Measurements from ENCODE around the gene SLC5A3. TPM values are rescaled to one million over a fixed set of nuclear protein-coding genes. Genes with fewer than 3 reads are reported as not detected.

SLC5A3 gene
- total and polyA plus RNA-seq, 2 donors (not counting 1 experiment from before 2014, with no cell fraction given) = 1.2 to 16.7 TPM

GRCh38 chr21:34065027-34065426 lies 8.4 kb upstream of the SLC5A3 start:
- TF ChIP-seq EZH2 (IDR thresholded peaks at IDR 0.05; ENCODE audit: borderline replicate concordance, insufficient read depth, low read depth, low read length, poor library complexity, severe bottlenecking) (no peak), CTCF (IDR thresholded peaks at IDR 0.05) (no peak)
- H3K36me3 ChIP-seq (replicated peaks in 1 of 2; ENCODE audit: control extremely low read depth in 1 of 2, control insufficient read depth in 1 of 2, extremely low read depth in 1 of 2, insufficient read depth in 2 of 2, low read length in 1 of 2) = no peaks in the 10 kb centered on the region
- H2AFZ ChIP-seq (ENCODE audit: insufficient read depth, low read depth, low read length, poor library complexity, severe bottlenecking) = no peak overlapping the region
- H3K4me3 ChIP-seq (ENCODE audit: control extremely low read depth in 1 of 5, extremely low read depth in 1 of 5, insufficient read depth in 1 of 5, low read depth in 2 of 5, low read length in 4 of 5) = no peak overlapping the region
- no peak for ATAC-seq (ENCODE audit: low read depth)
- Mint-ChIP-seq H3K4me1 (no peaks in the 10 kb centered on the region), H3K27me3 (no peaks in the 10 kb centered on the region), H3K9me3 (ENCODE audit: insufficient read depth) (no peaks in the 10 kb centered on the region), H3K4me3 (no peak overlapping the region), H3K27ac (no peak overlapping the region)
- WGBS (ENCODE audit: insufficient coverage) = 78% methylated on average over 2 of the region's 3 CpGs
- no peaks in the 10 kb centered on the region for H4K20me1 ChIP-seq (ENCODE audit: control insufficient read depth, insufficient read depth, low read length, poor library complexity, severe bottlenecking)
- H3K4me2 ChIP-seq (replicated peaks; ENCODE audit: low read depth, low read length, poor library complexity, severe bottlenecking) = no peak overlapping the region
- no peak overlapping the region for H3K27ac ChIP-seq (ENCODE audit: low read length in 2 of 2)
- CTCF ChIA-PET = interaction anchor here (0.5 kb wide), 1 partner anchor 146 kb away, joined by 4 read pairs; no protein-coding TSS in a partner anchor
- POLR2A ChIA-PET = no interaction called here
- H3K4me1 ChIP-seq (ENCODE audit: control insufficient read depth in 2 of 2, insufficient read depth in 2 of 2, low read length in 2 of 2) = no peaks in the 10 kb centered on the region
- no peaks in the 10 kb centered on the region for H3K79me2 ChIP-seq (ENCODE audit: control insufficient read depth, insufficient read depth, low read length)
- H3K9ac ChIP-seq (ENCODE audit: low read length) = no peak overlapping the region
- DNase-seq = no peak
- H3K9me3 ChIP-seq (ENCODE audit: control extremely low read depth in 1 of 3, control insufficient read depth in 2 of 3, insufficient read depth in 1 of 3, low read length in 2 of 3) = peaks cover 0 to 3% (median 0%) of the 10 kb centered on the region in 3 donors
- intact Hi-C loops (cut with micrococcal nuclease) = no loop called here
- no peaks in the 10 kb centered on the region for H3K27me3 ChIP-seq (replicated peaks in 1 of 4; ENCODE audit: control extremely low read depth in 1 of 4, control insufficient read depth in 3 of 4, insufficient read depth in 4 of 4, low read length in 3 of 4)

DNA sequence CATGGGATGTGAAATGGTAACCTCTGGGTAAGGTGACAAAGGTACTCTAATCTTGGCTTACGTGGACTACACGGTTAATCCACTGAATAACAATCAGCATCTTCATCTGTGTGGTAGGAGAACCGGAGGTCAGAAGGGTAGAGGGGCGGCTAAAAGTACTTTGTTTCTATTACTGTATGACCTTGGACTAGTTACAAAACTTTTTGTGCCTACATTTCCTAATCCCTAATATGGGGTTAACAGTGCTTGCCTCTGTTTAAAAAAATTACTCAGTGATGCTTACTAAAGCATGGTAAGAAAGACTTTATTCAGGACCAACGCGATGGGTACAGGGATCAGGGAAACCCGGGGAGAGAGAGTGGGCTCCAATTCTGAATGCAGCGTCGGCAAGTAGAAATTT lies 1.7 kb upstream of the SLC5A3 start:
- Histone ChIP-seq H3K4me3 (ENCODE audit: control extremely low read depth in 1 of 5, extremely low read depth in 1 of 5, insufficient read depth in 1 of 5, low read depth in 2 of 5, low read length in 4 of 5) (no peak overlapping the region), H3K9ac (ENCODE audit: low read length) (no peak overlapping the region), H2AFZ (ENCODE audit: insufficient read depth, low read depth, low read length, poor library complexity, severe bottlenecking) (peak overlapping the region; percentile 76), H3K27me3 (replicated peaks in 1 of 4; ENCODE audit: control extremely low read depth in 1 of 4, control insufficient read depth in 3 of 4, insufficient read depth in 4 of 4, low read length in 3 of 4) (no peaks in the 10 kb centered on the region), H3K79me2 (ENCODE audit: control insufficient read depth, insufficient read depth, low read length) (peaks cover 25% of the 10 kb centered on the region), H3K4me2 (replicated peaks; ENCODE audit: low read depth, low read length, poor library complexity, severe bottlenecking) (no peak overlapping the region), H3K27ac (ENCODE audit: low read length in 2 of 2) (no peak overlapping the region), H3K36me3 (replicated peaks in 1 of 2; ENCODE audit: control extremely low read depth in 1 of 2, control insufficient read depth in 1 of 2, extremely low read depth in 1 of 2, insufficient read depth in 2 of 2, low read length in 1 of 2) (no peaks in the 10 kb centered on the region), H3K4me1 (ENCODE audit: control insufficient read depth in 2 of 2, insufficient read depth in 2 of 2, low read length in 2 of 2) (peaks cover 13 to 16% of the 10 kb centered on the region in 2 donors), H3K9me3 (ENCODE audit: control extremely low read depth in 1 of 3, control insufficient read depth in 2 of 3, insufficient read depth in 1 of 3, low read length in 2 of 3) (no peaks in the 10 kb centered on the region), H4K20me1 (ENCODE audit: control insufficient read depth, insufficient read depth, low read length, poor library complexity, severe bottlenecking) (peaks cover 22% of the 10 kb centered on the region)
- intact Hi-C loops (cut with micrococcal nuclease) = loop anchor here (2.0 to 10.0 kb wide), 3 partner anchors 147 to 1993 kb away; partner anchors contain the start of genes ITSN1 and SETD4
- H3K27ac Mint-ChIP-seq = peak overlapping the region; percentile 91
- peak overlapping the region; percentile 89 for H3K4me3 Mint-ChIP-seq
- POLR2A ChIA-PET = no interaction called here
- CTCF ChIA-PET = interaction anchor here (0.8 kb wide), 1 partner anchor 147 kb away, joined by 4 read pairs; no protein-coding TSS in a partner anchor
- H3K27me3 Mint-ChIP-seq = no peaks in the 10 kb centered on the region
- no peak for DNase-seq
- TF ChIP-seq EZH2 (IDR thresholded peaks at IDR 0.05; ENCODE audit: borderline replicate concordance, insufficient read depth, low read depth, low read length, poor library complexity, severe bottlenecking) (no peak), CTCF (IDR thresholded peaks at IDR 0.05) (no peak)
- H3K4me1 Mint-ChIP-seq = peaks cover 31% of the 10 kb centered on the region
- WGBS (ENCODE audit: insufficient coverage) = 100% methylated on average over 5 of the region's 9 CpGs
- no peaks in the 10 kb centered on the region for H3K9me3 Mint-ChIP-seq (ENCODE audit: insufficient read depth)
- no peak for ATAC-seq (ENCODE audit: low read depth)

Measured in B cell (primary cell).